Smooth muscle cell of the brain vasculature (primary cell): Measurements from ENCODE around the gene BFSP1.

Source experiments
- DNase-seq: peaks from one replicate; pipeline ENCODE4 v3.0.0-alpha.2; 2012; ENCODE audit warnings: low read depth, low spot score

Gene BFSP1

DNA sequence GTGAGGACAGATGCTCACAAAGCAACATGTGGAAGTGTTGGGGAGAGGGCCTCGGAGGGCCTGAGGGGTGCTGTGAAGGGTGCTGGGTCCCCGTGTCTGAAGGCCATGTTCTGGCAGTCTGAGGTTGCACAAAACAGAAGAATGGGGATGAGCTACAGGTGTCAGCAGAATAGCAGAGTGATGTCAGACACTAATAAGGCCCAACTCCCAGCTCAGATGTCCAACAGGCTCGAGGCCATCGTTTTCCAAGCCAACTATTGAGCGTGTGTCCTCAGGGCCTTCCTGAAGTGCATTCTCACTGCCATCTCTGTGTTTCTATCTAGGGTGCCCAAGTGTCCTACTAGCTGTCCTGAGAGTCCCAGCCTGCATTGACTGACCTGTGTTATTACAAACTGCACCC lies 7.9 kb downstream of the BFSP1 start:
- no peak for DNase-seq

DNA sequence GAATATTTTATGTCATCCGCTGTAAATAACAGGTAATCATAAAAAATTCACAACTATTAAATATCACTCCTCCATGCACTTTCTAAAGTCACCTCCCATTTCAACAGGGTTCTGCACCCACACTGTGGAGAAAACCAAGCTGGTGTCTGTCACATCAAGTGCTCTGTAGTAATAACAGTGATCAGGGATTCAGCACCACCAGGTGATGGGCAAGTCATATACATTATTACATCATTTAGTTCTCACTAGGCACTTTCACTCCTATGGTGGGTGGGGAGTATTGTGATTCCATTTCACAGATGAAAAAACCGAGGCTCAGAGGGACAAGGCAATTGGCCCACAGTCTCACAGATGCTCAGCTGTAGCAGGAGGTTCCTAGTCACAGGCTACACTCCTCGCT lies 8.7 kb downstream of the BFSP1 start:
- no peak for DNase-seq

DNA sequence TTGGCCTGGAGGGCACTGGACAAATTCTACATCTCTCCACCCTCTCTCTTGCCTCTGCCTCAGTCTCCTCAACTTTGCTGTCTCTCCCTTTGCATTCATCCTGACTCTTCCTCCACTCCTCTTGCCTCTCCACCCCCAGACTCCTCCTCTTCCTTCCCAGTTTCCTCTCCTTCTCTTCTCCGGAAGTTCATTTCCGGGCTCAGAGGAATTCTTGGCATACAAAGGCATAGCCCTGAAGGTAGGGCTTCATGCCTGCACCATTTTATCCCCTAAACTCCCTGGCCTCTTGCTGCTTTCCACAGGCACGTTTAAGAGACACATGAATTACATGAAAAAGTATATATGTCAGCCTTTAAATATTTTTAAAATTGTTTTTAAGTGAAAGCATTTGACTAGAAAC lies 10.6 kb downstream of the BFSP1 start:
- DNase-seq, result no peak

DNA sequence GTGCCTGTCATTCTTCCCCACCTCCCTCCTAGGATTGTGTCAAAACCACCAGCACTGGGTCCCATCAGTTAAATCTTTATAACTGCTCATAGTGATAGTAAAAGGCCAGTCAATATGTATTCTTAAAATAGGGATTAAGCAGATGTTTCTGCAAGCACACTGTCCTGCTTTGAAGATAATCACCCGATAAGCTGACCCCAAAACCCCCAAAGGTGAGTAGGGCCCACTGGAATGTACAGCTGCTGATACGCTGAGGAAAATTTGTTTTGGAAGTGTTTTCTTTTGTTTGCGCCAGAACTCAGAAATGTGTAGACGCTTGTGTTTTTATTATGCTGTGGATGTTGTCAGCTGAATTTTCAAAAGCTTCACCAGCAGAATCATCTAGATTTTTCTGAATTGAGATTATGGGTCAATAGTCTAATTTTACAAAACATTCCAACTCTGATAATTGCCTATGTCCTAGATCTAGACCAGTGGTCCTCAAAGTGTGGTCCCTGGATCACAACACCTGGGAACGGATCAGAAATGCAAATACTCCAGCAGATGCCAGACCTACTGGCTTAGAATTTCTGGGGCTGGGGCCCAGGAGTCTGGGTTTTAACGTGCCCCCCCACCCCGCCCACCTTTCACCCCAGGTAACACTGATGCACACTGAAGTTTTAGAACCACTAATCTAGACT lies 11.4 kb downstream of the BFSP1 start:
- no peak for DNase-seq

DNA sequence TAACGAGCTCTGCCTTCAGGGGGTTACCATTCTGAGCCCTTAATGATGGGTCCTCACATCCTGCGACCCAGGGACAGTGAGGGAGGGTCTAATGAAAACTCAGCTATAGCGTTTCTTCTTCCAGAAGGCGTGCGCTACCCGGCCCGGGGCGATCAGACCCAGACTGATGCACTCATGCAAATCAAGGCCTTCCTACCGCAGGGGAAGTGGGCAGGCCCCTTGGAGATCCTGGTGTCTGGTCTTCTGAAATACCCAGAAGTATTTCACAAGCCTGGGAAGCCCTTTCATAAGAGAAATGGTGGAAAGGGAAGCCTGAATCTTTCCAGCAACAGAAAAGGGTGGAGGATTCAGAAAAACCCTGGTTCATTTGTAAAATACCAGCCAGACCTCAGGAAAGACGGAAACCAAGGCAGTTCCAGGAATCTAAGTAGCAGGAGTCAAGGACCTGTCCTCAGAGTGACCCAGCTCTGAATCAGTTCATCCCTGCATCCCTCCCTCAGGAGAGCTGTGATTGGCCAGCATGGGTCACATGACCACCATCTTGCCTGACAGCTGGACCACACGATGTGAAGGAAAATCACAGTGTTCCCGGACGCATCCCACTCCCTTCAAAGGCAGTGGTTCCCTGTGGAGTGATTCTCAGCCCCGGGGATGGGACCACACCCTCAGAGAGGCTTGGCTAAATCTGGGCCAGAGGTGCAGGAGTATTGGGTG lies 12.7 kb downstream of the BFSP1 start:
- DNase-seq, result no peak

DNA sequence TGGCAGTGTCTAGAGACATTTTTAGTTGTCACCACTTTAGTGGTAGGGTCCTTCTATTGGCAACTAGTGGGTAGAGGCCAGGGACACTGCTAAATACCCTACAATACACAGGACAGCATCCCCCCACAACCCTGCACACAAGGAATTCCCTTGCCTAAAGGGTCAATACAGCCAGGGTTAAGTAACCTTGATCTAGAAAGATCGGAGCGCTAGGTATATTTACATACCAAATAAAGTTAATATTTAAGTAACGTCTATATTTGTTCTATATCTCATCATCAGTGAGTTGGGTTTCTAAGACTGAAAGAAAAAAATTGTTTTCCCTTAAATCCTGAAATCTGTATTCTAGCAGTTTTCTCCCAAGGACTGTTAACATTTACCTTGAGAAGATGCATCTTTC lies 16.1 kb downstream of the BFSP1 start:
- no peak for DNase-seq

DNA sequence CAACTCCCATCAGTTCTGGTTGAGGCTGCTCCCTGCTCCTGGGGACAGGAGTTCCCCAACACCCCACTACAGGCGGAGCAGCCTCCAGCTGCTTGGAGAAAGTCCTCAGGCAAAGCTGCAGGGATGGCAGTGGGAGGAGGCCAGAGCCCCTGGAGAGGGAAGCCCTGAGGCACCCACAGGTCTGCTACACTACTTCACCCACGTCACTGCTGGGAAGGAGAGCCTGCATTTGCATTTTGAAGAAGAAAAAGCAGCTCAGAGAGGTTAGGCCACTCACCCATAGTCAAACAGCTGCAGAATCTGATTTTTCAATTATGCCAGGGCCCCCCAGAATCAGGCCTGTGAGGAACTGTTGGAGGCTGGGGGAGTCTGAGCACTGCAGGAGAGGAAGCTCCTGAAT lies 17.2 kb downstream of the BFSP1 start:
- no peak for DNase-seq

DNA sequence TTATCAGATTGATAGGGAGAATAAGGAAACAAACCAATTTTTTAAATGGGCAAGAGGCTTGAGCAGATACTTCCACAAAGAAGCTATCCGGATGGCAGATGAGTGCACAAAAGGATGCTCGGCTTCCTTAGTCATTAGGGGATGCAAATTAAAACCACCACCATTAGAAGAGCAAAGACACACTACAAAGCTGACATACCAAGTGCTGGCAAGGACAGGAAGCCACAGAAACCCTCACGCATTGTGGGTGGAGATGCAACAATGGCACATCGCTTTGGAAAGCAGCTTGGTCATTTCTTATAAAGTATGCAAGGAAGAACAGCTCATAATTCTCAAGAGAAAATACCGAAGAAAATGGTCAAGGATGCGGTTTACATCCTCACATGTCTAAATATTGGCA lies 19.8 kb downstream of the BFSP1 start:
- DNase-seq, result no peak

DNA sequence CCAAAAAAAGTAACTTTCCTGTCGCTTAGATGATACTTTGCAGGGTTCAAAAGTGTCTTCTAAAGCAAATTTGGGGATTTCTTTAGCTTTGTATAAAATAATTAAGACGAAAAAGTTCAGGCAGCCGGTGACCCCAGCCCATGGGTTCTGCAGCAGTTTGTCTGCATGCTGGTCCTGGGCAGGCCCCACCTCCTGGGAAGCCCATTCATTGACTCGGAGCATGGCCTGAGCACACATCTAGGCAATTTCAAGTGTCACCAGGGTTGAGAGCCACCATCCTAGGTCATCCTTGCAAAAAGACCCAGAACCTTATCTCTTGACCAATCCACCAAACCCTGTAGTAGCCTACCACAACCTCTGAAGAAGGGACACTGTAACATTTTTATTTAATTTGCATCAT lies 20.6 kb downstream of the BFSP1 start:
- DNase-seq, result no peak

DNA sequence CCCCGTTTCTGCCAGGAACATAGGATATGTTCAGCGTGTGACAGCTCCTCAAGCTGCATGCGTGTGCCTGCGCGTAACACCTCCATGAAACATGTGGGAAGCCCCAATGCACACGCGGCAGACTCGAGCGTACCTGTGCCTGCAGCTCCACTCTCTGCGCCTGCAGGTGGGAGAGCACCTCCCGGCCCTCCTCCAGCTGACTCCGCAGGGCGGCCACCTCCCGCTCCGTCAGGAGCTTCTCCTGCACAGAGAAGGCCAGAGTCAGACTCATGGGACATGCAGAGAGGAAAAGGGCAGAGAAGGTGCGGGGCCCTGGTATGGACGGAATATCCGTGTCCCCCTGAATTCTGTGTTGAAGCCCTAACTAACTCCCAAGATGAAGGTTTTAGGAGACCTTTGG lies 22.4 kb downstream of the BFSP1 start:
- DNase-seq, result no peak

DNA sequence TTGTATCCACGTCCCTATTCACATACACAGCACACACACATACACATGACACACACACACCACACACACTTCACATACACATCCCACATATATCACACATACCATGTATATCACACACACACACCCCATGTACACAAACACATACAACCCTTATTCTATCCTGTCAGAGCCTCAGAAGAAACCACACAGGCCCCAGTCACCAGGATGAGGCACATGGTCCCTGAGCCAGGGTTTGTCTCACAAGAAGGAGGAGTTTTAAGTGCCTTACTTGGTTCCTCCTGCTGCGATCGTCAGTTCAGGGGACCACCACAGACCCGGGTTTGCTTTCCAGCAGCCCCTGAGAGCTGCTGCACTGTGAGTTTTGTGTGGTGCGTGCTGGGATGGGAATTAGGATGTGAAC lies 23.6 kb downstream of the BFSP1 start:
- DNase-seq, result no peak

DNA sequence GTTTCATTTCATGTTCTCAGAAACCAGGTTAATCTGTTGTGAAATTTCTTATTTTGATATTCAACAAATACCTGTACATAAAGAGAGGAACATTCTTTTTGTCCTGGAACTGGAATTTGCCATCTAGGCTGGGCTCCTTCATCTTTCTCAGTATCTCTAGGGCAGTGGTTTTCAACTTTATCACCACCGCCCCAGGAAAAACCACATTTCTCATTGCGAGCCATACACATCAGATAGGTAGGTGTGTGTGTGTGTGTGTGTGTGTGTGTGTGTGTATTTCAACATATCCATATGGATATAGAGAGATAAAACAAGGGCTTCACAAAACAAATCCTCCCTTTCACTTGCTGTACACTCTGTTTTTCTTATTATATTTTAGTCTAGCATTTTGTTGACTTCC lies 24.1 kb downstream of the BFSP1 start:
- no peak for DNase-seq

DNA sequence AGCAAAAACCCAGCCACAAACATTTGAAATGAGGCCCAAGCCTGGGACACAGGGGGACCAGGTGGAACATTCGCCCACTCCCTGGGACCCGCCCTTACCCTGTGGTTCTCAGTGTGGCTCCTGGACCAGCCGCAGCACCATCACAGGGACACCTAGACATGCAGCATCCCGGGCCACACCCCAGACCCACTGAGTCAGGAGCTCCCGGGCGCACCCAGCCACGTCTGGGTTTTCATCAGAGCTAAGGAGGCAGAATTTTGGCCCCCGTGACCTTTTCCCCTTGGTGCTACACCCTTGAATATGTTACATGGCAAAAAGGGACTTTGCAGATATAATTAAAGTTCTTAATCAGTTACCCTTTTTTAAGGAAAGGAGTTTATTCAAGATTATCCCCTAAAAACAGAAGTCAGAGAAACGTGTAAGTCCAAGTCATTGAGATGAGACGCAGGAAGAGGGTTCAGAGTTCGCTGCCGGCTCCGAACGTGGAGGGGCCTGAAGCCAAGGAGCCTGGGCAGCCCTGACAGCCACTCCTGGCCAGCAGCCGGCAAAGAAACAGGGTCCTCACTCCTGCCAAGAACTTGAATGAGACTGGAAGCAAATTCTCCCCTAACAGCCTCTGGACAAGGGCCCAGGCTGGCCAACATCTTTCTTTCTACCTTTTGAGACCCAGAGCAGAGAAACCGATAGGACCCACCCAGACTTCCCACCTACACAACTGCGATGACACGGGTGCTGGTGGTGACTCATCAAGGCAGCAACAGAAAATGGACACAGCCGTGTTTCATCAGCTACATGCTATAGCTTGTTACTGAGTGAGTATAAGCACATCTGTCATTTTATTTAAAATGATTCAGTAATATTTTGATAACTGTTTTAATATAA lies 25.3 kb downstream of the BFSP1 start:
- no peak for DNase-seq

DNA sequence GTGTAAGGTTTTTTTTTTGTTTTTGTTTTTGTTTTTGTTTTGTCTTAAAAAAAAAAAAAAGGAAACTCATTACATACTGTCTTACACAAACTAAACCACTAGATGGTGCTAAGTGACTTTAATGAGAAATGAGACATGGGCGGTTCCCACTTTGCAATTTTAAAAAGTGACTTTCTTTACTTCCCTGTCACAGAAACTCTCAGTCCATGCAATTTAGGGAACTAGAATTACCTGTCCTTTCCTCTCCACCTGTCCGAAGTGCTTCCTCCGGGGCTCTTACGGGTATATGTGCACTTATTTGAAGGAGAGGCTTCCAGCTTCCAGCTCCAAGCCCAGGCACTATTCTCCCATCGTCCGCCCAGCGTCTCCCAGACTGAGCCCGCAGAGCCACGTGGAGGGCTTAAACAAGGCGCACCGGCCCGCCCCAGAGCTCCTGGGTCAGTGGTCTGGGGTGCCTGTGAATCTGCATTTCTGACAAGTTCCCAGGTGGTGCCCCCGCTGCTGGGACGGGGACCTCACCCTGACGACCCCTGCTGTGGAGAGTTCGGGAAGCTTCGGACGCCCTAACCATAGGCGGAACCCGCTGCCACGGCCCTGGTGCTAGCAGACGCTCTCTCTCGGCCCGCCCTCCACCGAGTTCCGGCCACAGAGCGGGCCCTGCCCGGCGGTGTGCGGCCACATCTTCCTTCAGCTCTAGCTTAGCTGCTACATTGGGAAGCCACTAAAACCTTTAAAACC lies 26.1 kb downstream of the BFSP1 start:
- peak; percentile 17 for DNase-seq

DNA sequence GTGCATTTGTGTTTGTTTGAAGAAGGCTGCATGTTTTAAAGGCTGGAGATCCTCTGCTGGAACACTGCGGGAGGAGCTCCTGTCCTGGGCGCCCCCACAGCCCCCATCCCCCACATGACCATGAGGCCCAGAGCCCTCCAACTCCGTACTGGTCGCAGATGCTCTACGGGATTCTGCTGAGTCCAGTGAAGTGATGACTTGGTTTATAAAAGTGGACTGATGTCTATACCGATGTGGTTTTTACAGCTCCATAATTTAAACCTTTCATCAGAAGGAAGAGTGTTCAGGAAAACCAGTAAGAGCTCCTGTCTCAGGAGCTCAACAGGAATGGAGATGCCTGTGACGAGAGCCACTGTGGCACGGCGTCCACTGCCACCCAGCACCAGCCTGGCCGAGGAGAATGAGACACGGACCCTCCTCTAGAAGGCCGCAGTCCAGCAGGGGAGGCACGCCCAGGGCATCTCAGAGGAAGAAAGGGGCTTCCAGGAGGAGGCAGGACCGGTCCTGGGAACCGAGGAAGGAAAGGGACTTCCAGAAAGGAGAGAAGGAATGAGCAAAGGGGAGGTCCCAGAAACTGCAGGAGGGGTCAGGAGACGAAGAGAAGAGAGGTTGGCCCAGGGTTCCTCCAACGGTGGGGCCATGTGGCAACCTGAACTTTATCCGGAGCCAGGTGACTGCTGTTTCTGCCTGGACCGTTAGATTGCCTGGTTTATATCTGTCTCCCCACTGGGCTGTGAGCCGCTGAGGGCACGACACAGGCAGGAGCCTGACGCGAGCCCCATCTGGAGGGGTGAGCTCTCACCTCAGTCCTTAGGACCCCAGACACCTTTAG lies 26.9 kb downstream of the BFSP1 start:
- no peak for DNase-seq

DNA sequence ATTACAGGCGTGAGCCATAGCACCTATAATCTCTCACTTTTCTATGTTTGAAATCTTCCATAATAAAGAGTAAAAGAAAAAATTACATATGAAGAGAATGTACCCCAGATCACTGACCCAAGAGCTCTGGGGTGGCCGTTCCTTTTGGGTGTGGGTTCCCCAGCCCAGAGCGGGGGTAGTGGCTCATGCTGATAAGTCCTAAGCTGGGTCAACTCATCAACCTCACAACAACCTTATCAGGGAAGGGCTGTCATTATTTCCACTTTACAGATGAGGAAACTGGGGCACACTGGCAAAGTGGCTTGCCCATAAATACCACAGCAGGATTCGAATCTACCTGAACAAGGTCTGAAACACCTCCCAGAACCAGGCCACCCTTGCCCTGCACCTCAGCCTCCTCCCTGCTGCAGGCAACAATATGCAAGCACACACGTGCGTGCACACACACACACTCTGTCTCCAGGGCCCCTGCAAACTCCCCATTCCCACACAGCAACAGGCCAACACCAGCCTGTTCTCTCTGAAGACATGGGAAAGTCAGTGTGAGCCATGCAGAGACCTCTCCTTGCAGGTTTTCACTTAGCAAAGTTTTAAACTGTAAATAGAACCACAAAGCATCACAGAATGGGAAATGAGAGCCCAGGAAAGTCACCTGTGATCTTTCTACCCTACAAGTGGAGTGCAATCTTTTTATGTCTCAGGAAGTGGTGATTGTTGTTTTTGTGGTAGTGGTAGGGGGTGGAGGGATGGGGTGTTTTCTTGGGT lies 27.7 kb downstream of the BFSP1 start:
- DNase-seq, result no peak

DNA sequence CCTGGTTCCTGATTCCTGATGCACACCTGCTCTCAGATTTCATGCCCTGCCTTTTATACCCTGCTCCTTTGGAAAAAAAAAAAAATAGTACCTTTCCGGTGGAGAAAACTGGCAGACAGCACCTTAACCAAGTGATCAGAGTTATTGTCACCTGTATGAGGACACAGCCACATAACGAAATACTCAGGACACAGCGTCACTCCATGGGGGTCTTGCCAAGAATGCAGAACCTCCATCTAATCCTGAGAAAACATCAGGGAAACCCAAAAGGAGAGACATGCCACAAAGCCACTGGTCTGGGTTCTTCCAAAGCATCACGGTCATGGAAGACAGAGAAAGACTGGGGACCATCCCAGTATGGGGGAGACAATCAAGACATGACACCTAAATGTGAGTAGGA lies 29.1 kb downstream of the BFSP1 start:
- no peak for DNase-seq

DNA sequence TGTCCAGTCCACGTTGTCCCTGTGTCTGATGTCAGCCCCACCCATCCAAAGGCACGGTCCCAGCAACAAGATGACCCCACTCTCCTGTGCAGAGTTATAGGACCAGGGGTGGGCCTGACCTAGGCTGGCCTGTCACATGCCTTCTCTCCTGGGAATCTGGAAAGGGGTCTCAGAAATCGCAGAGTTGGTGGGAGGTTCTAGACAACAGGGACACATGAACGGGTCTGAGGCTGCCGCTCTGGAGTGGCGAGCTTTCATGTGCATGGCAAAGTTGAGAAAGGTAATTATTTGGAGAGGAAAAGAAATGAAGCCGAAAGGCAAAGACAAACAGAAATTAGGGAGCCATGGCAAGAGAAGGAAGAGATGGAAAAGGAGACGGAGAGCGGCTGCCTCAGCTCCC lies 29.5 kb downstream of the BFSP1 start:
- DNase-seq, result no peak

DNA sequence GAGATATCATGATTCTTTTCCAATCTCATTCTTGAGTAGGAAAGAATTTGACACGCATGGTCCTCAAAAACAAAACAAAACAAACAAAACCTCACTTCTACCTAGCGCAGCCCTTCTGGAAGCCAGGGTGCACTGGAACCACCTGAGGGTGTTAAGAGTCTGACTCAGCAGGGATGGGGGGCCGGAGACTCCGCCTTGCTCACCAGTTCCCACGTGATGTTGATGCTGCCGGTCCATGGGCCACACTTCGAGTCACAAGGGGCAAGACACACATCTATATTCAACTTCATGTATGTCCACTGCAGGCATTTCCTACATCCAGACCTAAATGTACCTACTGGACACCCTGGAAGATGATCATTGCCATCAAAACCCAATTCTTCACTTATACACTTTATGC lies 30.4 kb downstream of the BFSP1 start:
- no peak for DNase-seq

DNA sequence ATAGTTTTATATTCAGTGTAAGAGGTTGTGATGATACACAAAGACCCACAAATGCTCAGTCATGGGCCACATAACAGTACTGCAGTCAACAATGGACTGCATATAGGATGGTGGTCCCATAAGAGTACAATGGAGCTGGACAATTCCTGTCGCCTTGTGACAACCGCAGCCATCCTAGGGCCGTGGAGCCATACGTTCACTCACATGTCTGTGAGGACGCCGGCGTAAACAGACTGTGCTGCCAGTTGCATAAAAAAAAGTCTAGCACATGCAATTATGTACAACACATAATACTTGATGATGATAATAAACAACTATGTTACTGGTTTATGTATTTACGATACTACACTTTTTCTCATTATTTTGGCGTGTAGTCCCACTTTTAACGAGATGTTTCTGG lies 30.9 kb downstream of the BFSP1 start:
- no peak for DNase-seq
